ENCODE results near the gene MKRN2.

- TF ChIP-seq CTCF (IDR thresholded peaks at IDR 0.05 in 4 of 5, conservative IDR thresholded peaks at IDR 0.05 in 1 of 5) (no peak), POLR2A (IDR thresholded peaks at IDR 0.05) (no peak)
These were observed 1.8 kb downstream of the MKRN2 start for GRCh38 chr3:12558706-12559105.
